CD4-positive, alpha-beta T cell (primary cell): ENCODE measurements around the gene POU6F1. TPM values are rescaled to one million over a fixed set of nuclear protein-coding genes. Genes with fewer than 3 reads are reported as not detected.

Experiments
- ATAC-seq: fragments of 200-7000 bp; cut with Tn5 transposase; one replicate; pipeline ENCODE4 v1.10.0; 2022; ENCODE audit warnings: mild to moderate bottlenecking; ENCODE audit not compliant: poor library complexity
- CTCF ChIA-PET: fragments of 350-600 bp; sonication (Branson Sonifier 250); formaldehyde crosslinking; loops from one replicate; lab custom pipeline; 2021; ENCODE audit warnings: antibody characterized with exemption, inconsistent platforms; lab: Charles Lee
- POLR2A ChIA-PET: fragments of 350-600 bp; sonication (Branson Sonifier 250); formaldehyde crosslinking; loops from one replicate; lab custom pipeline; 2021; ENCODE audit warnings: antibody characterized with exemption, inconsistent platforms; lab: Charles Lee
- DNase-seq, 14 experiments: peaks; one replicate each; pipeline ENCODE4 v3.0.0-alpha.2; 2013 to 2020; ENCODE audit warnings: mixed read lengths in 2 of 14
- H3K27ac ChIP-seq, 2 donors: one replicate each; pipeline versions ENCODE4 v1.5.1 to v1.7.0; 2013; ENCODE audit warnings: low read length in 2 of 2, low read depth in 1 of 2, mild to moderate bottlenecking in 1 of 2
- H3K27me3 ChIP-seq, 2 experiments: 1 replicate in 1 of 2; 2 replicates in 1 of 2; pipeline versions ENCODE4 v1.6.1 to v1.7.0; 2013; ENCODE audit warnings: low read length in 2 of 2, control low read depth in 1 of 2, mild to moderate bottlenecking in 1 of 2, moderate library complexity in 1 of 2; ENCODE audit not compliant: insufficient read depth in 2 of 2, control insufficient read depth in 1 of 2
- H3K36me3 ChIP-seq: one replicate; pipeline ENCODE4 v1.6.1; 2013; ENCODE audit warnings: low read length, control low read depth; ENCODE audit not compliant: insufficient read depth
- H3K4me1 ChIP-seq: one replicate; pipeline ENCODE4 v1.6.1; 2013; ENCODE audit warnings: low read length, control low read depth; ENCODE audit not compliant: insufficient read depth
- H3K4me3 ChIP-seq: one replicate; pipeline ENCODE4 v1.5.1; 2013; ENCODE audit warnings: mild to moderate bottlenecking, low read length, moderate library complexity
- H3K9me3 ChIP-seq, 2 experiments: 1 replicate in 1 of 2; 2 replicates in 1 of 2; pipeline versions ENCODE4 v1.6.1 to v1.7.0; 2013; ENCODE audit warnings: low read length in 2 of 2, mild to moderate bottlenecking in 2 of 2, control low read depth in 1 of 2, moderate library complexity in 1 of 2; ENCODE audit not compliant: control insufficient read depth in 1 of 2, insufficient read depth in 1 of 2
- H3K27ac Mint-ChIP-seq: one replicate; pipeline ENCODE4 v1.8.0; 2020; ENCODE audit warnings: mixed read lengths
- H3K27me3 Mint-ChIP-seq: one replicate; pipeline ENCODE4 v1.8.0; 2021; ENCODE audit warnings: mixed read lengths
- H3K36me3 Mint-ChIP-seq: one replicate; pipeline ENCODE4 v1.8.0; 2021; ENCODE audit warnings: low read depth, mixed read lengths
- H3K4me1 Mint-ChIP-seq: one replicate; pipeline ENCODE4 v1.8.0; 2021; ENCODE audit warnings: low read depth, mixed read lengths
- H3K4me3 Mint-ChIP-seq: one replicate; pipeline ENCODE4 v1.8.0; 2020; ENCODE audit warnings: mild to moderate bottlenecking, mixed read lengths
- H3K9me3 Mint-ChIP-seq: one replicate; pipeline ENCODE4 v1.8.0; 2020; ENCODE audit warnings: mixed read lengths
- CTCF ChIP-seq: fragments of 200-600 bp; IDR thresholded peaks from one replicate; pipeline ENCODE4 v1.8.0; 2022; ENCODE audit warnings: antibody characterized with exemption, mild to moderate bottlenecking
- intact Hi-C, 2 experiments: fragments of 100-400 bp; cut with DNase I in 1 of 2; cut with micrococcal nuclease in 1 of 2; formaldehyde crosslinking; loops; one replicate each; pipeline versions ENCODE4 v1.15.1 to v1.9.0; 2023 to 2025; cut with DNase I, micrococcal nuclease
- total RNA-seq, 174 experiments: library from RNA in 2 of 174; stranded (reverse) in 2 of 174; gene quantifications; one replicate each; pipeline ENCODE4 v1.2.3 and lab custom pipeline; 2021 to 2026

The POU6F1 gene
- total RNA-seq, 2 experiments from 2014 or later: 31.7 to 36.8 TPM

DNA sequence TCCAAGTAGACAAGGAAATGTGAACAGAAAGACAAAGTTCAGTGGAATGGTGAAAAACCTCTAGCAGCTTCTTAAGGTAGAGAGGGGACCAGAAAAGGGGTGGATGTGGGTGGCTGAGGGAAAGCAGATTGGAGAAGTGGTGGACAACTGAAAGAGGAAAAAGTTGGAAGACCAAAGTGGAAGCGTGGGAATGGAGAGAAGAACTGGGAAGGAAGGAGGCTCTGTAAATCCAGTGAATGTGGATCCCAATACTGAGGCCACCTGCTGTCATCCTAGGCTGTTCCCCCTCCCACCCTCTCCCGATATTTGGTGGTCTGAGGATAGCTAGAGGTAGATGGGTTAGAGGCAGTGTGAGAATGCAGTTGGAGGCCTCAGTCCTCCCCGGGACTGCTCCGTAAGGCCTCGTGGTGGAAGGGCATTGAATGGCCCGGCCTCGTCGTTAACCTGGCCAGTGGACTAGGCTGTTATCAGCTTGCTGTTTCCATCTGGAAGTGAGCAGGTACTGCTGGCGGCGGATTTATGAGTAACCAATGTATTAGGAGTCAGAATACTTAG is 822 bp upstream of the POU6F1 start:
- no peaks in the 10 kb centered on the region for H3K36me3 ChIP-seq
- H3K27ac ChIP-seq: peak overlapping the region; percentile 86 to 92
- no peaks in the 10 kb centered on the region for H3K9me3 Mint-ChIP-seq
- H3K4me3 Mint-ChIP-seq: peak overlapping the region; percentile 94
- ATAC-seq: no peak
- no peaks in the 10 kb centered on the region for H3K27me3 ChIP-seq
- no peak for TF ChIP-seq CTCF
- H3K9me3 ChIP-seq: no peaks in the 10 kb centered on the region
- peaks cover 33% of the 10 kb centered on the region for H3K4me1 Mint-ChIP-seq
- ChIA-PET CTCF (interaction anchor here (0.6 to 4.0 kb wide), 14 partner anchors 14 to 123 kb away, joined by 3 to 40 read pairs (median 5); partner anchors contain the start of genes DAZAP2 and SMAGP), POLR2A (interaction anchor here (0.6 to 5.1 kb wide), 27 partner anchors 8 to 1477 kb away, joined by 3 to 221 read pairs (median 9); partner anchors contain the start of genes ATF1, BIN2, COX14 and CSRNP2)
- H3K36me3 Mint-ChIP-seq: peaks cover 10% of the 10 kb centered on the region
- H3K27me3 Mint-ChIP-seq: no peaks in the 10 kb centered on the region
- peaks cover 16% of the 10 kb centered on the region for H3K4me1 ChIP-seq
- peak overlapping the region; percentile 98 for H3K4me3 ChIP-seq
- intact Hi-C loops: loop anchor here (1.0 to 10.0 kb wide), 6 partner anchors 20 to 171 kb away; partner anchors contain the start of genes DAZAP2 (in 2 of the 2), LETMD1 (in 2 of the 2), CSRNP2 (in 1 of the 2) and TFCP2 (in 1 of the 2)
- H3K27ac Mint-ChIP-seq: peak overlapping the region; percentile 98
- DNase-seq: no peak

DNA sequence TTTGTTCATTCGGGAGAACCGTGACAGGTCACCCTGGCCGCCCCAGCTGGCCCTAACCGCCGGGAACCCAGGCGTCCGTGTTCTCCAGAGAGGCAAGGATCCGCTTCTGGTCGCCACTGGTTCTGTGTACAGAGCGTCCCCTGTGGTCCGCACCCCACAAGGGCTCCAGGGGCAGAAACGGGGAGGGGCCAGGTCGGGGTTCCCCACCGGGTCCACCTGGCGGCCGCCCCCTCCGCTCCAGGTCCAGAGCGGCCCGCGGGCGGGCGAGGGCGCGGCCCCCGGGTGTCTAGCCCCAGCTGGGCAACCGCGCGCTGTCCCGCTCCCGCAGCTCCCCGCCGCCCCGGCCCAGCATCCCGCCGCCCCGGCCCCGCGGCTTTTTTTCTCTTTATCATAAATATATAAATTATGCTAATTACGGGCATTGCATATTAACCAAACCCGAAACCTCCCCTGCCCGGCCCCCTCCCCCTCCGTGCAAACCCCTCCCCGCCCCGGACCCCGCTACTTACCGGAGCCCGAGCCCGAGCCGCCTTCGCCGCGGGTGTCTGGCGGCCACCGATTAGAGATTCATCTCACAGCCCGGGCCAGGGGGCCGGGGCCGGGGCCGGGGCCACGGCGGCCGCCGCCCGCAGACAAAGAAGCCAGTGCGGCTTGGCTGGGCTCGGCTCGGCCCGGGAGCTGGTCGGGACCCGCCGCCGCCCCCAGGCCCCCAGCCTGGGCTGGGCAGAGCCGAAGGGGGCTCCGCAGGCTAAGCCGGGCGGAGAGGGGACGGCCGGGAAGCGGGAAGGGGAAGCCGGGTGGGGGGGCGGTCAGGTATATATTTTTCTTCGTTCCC is 512 bp downstream of the POU6F1 start:
- H3K4me3 Mint-ChIP-seq: peak overlapping the region; percentile 94
- Histone ChIP-seq H3K4me3 (peak overlapping the region; percentile 98), H3K27ac (peak overlapping the region; percentile 86 to 92), H3K36me3 (no peaks in the 10 kb centered on the region), H3K27me3 (no peaks in the 10 kb centered on the region), H3K9me3 (no peaks in the 10 kb centered on the region), H3K4me1 (peaks cover 16% of the 10 kb centered on the region)
- peaks cover 10% of the 10 kb centered on the region for H3K36me3 Mint-ChIP-seq
- DNase-seq (peak; percentile 42 to 79 (median 51)), ATAC-seq (peak; percentile 45)
- H3K4me1 Mint-ChIP-seq: peaks cover 33% of the 10 kb centered on the region
- no peaks in the 10 kb centered on the region for H3K27me3 Mint-ChIP-seq
- peak overlapping the region; percentile 98 for H3K27ac Mint-ChIP-seq
- ChIA-PET POLR2A (interaction anchor here (0.9 to 5.1 kb wide), 26 partner anchors 8 to 1789 kb away, joined by 3 to 221 read pairs (median 9); partner anchors contain the start of genes ATF1, BIN2, CSRNP2 and DAZAP2), CTCF (interaction anchor here (0.5 to 4.0 kb wide), 13 partner anchors 18 to 195 kb away, joined by 3 to 40 read pairs (median 5); partner anchors contain the start of genes DAZAP2, SMAGP and TFCP2)
- H3K9me3 Mint-ChIP-seq: no peaks in the 10 kb centered on the region
- intact Hi-C loops: loop anchor here (2.0 to 10.0 kb wide), 5 partner anchors 45 to 170 kb away; partner anchors contain the start of genes TFCP2 (in 2 of the 2), CSRNP2 (in 1 of the 2) and LETMD1 (in 1 of the 2)
- TF ChIP-seq CTCF: no peak

GRCh38 chr12:51216642-51217041 is 1.2 kb downstream of the POU6F1 start:
- DNase-seq (peak in 1 of 14 experiments; percentile 13), ATAC-seq (no peak)
- Histone ChIP-seq H3K4me1 (peaks cover 16% of the 10 kb centered on the region), H3K9me3 (no peaks in the 10 kb centered on the region), H3K27ac (peak overlapping the region in 1 of 2 donors; percentile 71), H3K36me3 (no peaks in the 10 kb centered on the region), H3K4me3 (peak overlapping the region; percentile 98), H3K27me3 (no peaks in the 10 kb centered on the region)
- peak overlapping the region; percentile 95 for H3K27ac Mint-ChIP-seq
- CTCF ChIA-PET: interaction anchor here (1.5 to 4.0 kb wide), 2 partner anchors 22 to 44 kb away, joined by 3 to 40 read pairs; partner anchors contain the start of genes DAZAP2 and TFCP2
- H3K4me3 Mint-ChIP-seq: peak overlapping the region; percentile 94
- intact Hi-C loops: loop anchor here (2.0 to 10.0 kb wide), 5 partner anchors 44 to 169 kb away; partner anchors contain the start of genes TFCP2 (in 2 of the 2), CSRNP2 (in 1 of the 2) and LETMD1 (in 1 of the 2)
- H3K9me3 Mint-ChIP-seq: no peaks in the 10 kb centered on the region
- no peaks in the 10 kb centered on the region for H3K27me3 Mint-ChIP-seq
- no peak for TF ChIP-seq CTCF
- POLR2A ChIA-PET: interaction anchor here (0.9 to 5.1 kb wide), 13 partner anchors 8 to 152 kb away, joined by 3 to 221 read pairs (median 15); partner anchors contain the start of genes CSRNP2, DAZAP2, SMAGP and TFCP2
- peaks cover 33% of the 10 kb centered on the region for H3K4me1 Mint-ChIP-seq
- H3K36me3 Mint-ChIP-seq: peaks cover 10% of the 10 kb centered on the region
